Liver (tissue), 9 donors: Measurements from ENCODE around the gene ZNF205. TPM values are rescaled to one million over a fixed set of nuclear protein-coding genes. Genes with fewer than 3 reads are reported as not detected.

Source experiments
- DNase-seq: peaks from one replicate; pipeline ENCODE4 v3.0.0-alpha.2; 2017; ENCODE audit warnings: low spot score
- H3K27ac ChIP-seq, 2 donors: one replicate each; pipeline ENCODE4 v1.7.0; 2013; ENCODE audit warnings: inconsistent platforms in 2 of 2, low read length in 2 of 2, control low read depth in 1 of 2, low read depth in 1 of 2, mild to moderate bottlenecking in 1 of 2
- H3K27me3 ChIP-seq, 4 donors: one replicate each; pipeline versions ENCODE4 v1.6.1 to v1.7.0; 2013; ENCODE audit warnings: low read length in 3 of 4, inconsistent platforms in 1 of 4, mild to moderate bottlenecking in 1 of 4, moderate library complexity in 1 of 4; ENCODE audit not compliant: control insufficient read depth in 4 of 4, insufficient read depth in 4 of 4
- H3K36me3 ChIP-seq, 4 donors: one replicate each; pipeline versions ENCODE4 v1.6.1 to v1.7.0; 2013; ENCODE audit warnings: low read length in 3 of 4, mild to moderate bottlenecking in 3 of 4, low read depth in 1 of 4, moderate library complexity in 1 of 4; ENCODE audit not compliant: control insufficient read depth in 4 of 4, insufficient read depth in 3 of 4
- H3K4me1 ChIP-seq, 4 donors: one replicate each; pipeline versions ENCODE4 v1.6.1 to v1.7.0; 2013; ENCODE audit warnings: low read length in 3 of 4, mild to moderate bottlenecking in 3 of 4, moderate library complexity in 1 of 4; ENCODE audit not compliant: control insufficient read depth in 4 of 4, insufficient read depth in 4 of 4
- H3K4me3 ChIP-seq, 3 donors: one replicate each; pipeline versions ENCODE4 v1.6.1 to v1.7.0; 2013; ENCODE audit warnings: low read length in 3 of 3, control low read depth in 1 of 3, low read depth in 1 of 3, mild to moderate bottlenecking in 1 of 3
- H3K9ac ChIP-seq, 2 donors: one replicate each; pipeline ENCODE4 v1.7.0; 2013; ENCODE audit warnings: low read length in 2 of 2, mild to moderate bottlenecking in 2 of 2, moderate library complexity in 2 of 2, control low read depth in 1 of 2, low read depth in 1 of 2
- H3K9me3 ChIP-seq, 4 donors: one replicate each; pipeline versions ENCODE4 v1.6.1 to v1.7.0; 2013; ENCODE audit warnings: low read length in 3 of 4; ENCODE audit not compliant: control insufficient read depth in 4 of 4
- EGR1 ChIP-seq, 2 donors: IDR thresholded peaks; 2 replicates each; pipeline ENCODE4 v1.6.1; 2016 to 2018; ENCODE audit warnings: antibody characterized with exemption in 2 of 2, low read depth in 2 of 2
- FOXA1 ChIP-seq: IDR thresholded peaks from 2 replicates; pipeline ENCODE4 v1.6.1; 2016; ENCODE audit warnings: antibody characterized with exemption
- GABPA ChIP-seq, 2 donors: IDR thresholded peaks in 1 of 2; conservative IDR thresholded peaks in 1 of 2; 2 replicates each; pipeline ENCODE4 v1.6.1; 2016; ENCODE audit warnings: antibody characterized with exemption in 2 of 2, mild to moderate bottlenecking in 1 of 2, moderate library complexity in 1 of 2
- HNF4A ChIP-seq, 2 donors: conservative IDR thresholded peaks; 2 replicates each; pipeline ENCODE4 v1.6.1; 2016; ENCODE audit warnings: antibody characterized with exemption in 2 of 2, mild to moderate bottlenecking in 2 of 2
- HNF4G ChIP-seq: IDR thresholded peaks from 2 replicates; pipeline ENCODE4 v1.6.1; 2016; ENCODE audit warnings: antibody characterized with exemption
- JUND ChIP-seq, 2 donors: IDR thresholded peaks; 2 replicates each; pipeline ENCODE4 v1.6.1; 2016; ENCODE audit warnings: antibody characterized with exemption in 2 of 2
- MAX ChIP-seq: IDR thresholded peaks from 2 replicates; pipeline ENCODE4 v1.6.1; 2016; ENCODE audit warnings: antibody characterized with exemption
- NR2F2 ChIP-seq: IDR thresholded peaks from 2 replicates; pipeline ENCODE4 v1.6.1; 2016; ENCODE audit warnings: antibody characterized with exemption
- RAD21 ChIP-seq, 2 donors: IDR thresholded peaks; 2 replicates each; pipeline ENCODE4 v1.6.1; 2016; ENCODE audit warnings: antibody characterized with exemption in 2 of 2, mild to moderate bottlenecking in 2 of 2
- REST ChIP-seq: IDR thresholded peaks from 2 replicates; pipeline ENCODE4 v1.6.1; 2016; ENCODE audit warnings: antibody characterized with exemption, mild to moderate bottlenecking
- RXRA ChIP-seq, 2 donors: IDR thresholded peaks; 2 replicates each; pipeline ENCODE4 v1.6.1; 2017 to 2018; ENCODE audit warnings: antibody characterized with exemption in 2 of 2, mild to moderate bottlenecking in 1 of 2
- SP1 ChIP-seq: IDR thresholded peaks from 2 replicates; pipeline ENCODE4 v1.6.1; 2018; ENCODE audit warnings: antibody characterized with exemption, mild to moderate bottlenecking
- YY1 ChIP-seq: IDR thresholded peaks from 2 replicates; pipeline ENCODE4 v1.6.1; 2016; ENCODE audit warnings: antibody characterized with exemption, mild to moderate bottlenecking
- WGBS: extraction: QIAGEN DNeasy Blood & Tissue Kit; methylation state at CpG from one replicate; pipeline ENCODE4 v1.1.7; 2013; 5-methylcytosine and 5-hydroxymethylcytosine counted together
- polyA plus RNA-seq, 2 donors: library from polyadenylated mRNA; stranded (reverse) in 1 of 2; unstranded in 1 of 2; fragments of 200-250 nt in 1 of 2; fragments of >200 nt in 1 of 2; fragmentation: Nextera tagmentation in 1 of 2; extraction: Ambion mirVana in 1 of 2; gene quantifications; one replicate each; pipeline versions ENCODE4 v1.2.1 to v1.2.3, GENCODE V29; 2013 to 2015
- total RNA-seq, 2 donors: library from RNA; depleted of rRNA; stranded (reverse); fragments of >200 nt; gene quantifications; one replicate each; pipeline ENCODE4 v1.2.3, GENCODE V29; 2014
- TF ChIP-seq, protein P1 (sequence below): IDR thresholded peaks from 2 replicates; pipeline ENCODE4 v1.6.1; 2016; ENCODE audit warnings: antibody characterized with exemption
- donor health status: healthy.
- donor health status: healthy.
- donor health status: healthy.
- donor health status: healthy.
- donor health status: healthy.

ZNF205 gene
- total and polyA plus RNA-seq, 4 donors: 2.0 to 6.9 (median 5.0) TPM

GRCh38 chr16:3112881-3113574 lies 642 bp downstream of the ZNF205 start:
- Histone ChIP-seq H3K9me3 (no peaks in the 10 kb centered on the region), H3K27ac (peak overlapping the region; percentile 25 to 31), H3K4me1 (peaks cover 0 to 26% (median 18%) of the 10 kb centered on the region in 4 donors), H3K36me3 (peaks cover 0 to 7% (median 3%) of the 10 kb centered on the region in 4 donors), H3K27me3 (no peaks in the 10 kb centered on the region), H3K9ac (peak overlapping the region; percentile 8 to 96), H3K4me3 (peak overlapping the region; percentile 69 to 85 (median 83))
- no peak for TF ChIP-seq REST
- no peak for TF ChIP-seq RXRA (IDR thresholded peaks at IDR 0.05)
- TF ChIP-seq EGR1 (IDR thresholded peaks at IDR 0.05; ENCODE audit: low read depth in 2 of 2): no peak
- TF ChIP-seq, protein P1, sequence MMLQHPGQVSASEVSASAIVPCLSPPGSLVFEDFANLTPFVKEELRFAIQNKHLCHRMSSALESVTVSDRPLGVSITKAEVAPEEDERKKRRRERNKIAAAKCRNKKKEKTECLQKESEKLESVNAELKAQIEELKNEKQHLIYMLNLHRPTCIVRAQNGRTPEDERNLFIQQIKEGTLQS: no peak
- no peak for TF ChIP-seq MAX
- TF ChIP-seq HNF4G: no peak
- TF ChIP-seq SP1: no peak
- TF ChIP-seq RAD21 (IDR thresholded peaks at IDR 0.05): no peak
- no peak for TF ChIP-seq NR2F2
- TF ChIP-seq GABPA (IDR thresholded peaks at IDR 0.05 in 1 of 2, conservative IDR thresholded peaks at IDR 0.05 in 1 of 2): no peak
- WGBS: 31% methylated on average over 19 of the region's 19 CpGs
- DNase-seq: no peak

DNA sequence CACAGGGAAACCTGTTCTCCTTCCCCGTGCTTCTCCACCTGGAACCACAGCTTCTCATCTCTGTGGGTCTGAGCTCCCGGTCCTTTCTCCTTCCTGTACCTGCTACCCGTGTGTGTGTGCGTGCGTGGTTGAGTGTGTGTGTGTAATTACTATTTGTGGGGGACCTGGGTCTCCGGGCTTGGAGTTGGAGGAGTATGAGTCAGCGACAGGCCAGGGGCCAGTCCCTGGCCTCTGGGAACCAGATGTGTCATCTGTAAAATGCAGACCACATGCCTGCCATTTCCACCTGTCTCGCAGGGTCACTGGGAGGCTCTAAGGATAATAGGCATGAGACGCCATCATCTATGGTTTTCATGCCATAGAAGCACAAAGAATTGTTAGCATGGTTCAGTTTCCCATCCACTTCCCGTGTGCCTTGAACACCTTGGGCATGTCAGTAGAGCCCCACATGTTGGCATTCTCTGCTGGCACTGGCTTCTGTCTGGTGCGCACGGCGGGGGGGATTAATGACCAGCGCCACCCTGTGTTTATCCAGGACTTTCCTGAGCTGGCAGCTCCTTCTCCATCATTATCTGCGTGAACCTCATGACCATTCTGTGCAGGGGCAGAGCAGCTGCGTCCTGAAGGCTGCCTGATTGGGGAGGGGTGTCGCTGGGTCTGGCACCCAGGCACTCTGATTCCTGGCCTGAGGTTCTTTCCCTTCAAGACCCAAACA lies 1.5 kb downstream of the ZNF205 start:
- Histone ChIP-seq H3K4me3 (peak overlapping the region in 2 of 3 donors; percentile 69 to 85), H3K9me3 (no peaks in the 10 kb centered on the region), H3K9ac (no peak overlapping the region), H3K27me3 (no peaks in the 10 kb centered on the region), H3K4me1 (peaks cover 0 to 26% (median 18%) of the 10 kb centered on the region in 4 donors), H3K27ac (no peak overlapping the region), H3K36me3 (peaks cover 0 to 15% (median 3%) of the 10 kb centered on the region in 4 donors)
- WGBS: 81% methylated on average over 17 of the region's 17 CpGs
- no peak for DNase-seq
- TF ChIP-seq HNF4A (conservative IDR thresholded peaks at IDR 0.05) (no peak), JUND (IDR thresholded peaks at IDR 0.05) (no peak), YY1 (no peak), FOXA1 (no peak)
- TF ChIP-seq, protein P1: no peak
